Measurements from ENCODE around the gene DDX3X. TPM values are rescaled to one million over a fixed set of nuclear protein-coding genes. Genes with fewer than 3 reads are reported as not detected.

The DDX3X gene
- total and polyA plus RNA-seq, 7 experiments from 2014 or later = 209 to 790 (median 295) TPM

GRCh38 chrX:41350150-41350975 lies 16.4 kb downstream of the DDX3X start:
- ATAC-seq = peak; percentile 41
- intact Hi-C loops (cut with micrococcal nuclease) = loop anchor here (1.0 to 5.0 kb wide), 5 partner anchors 8 to 92 kb away; no protein-coding TSS in a partner anchor
- Histone ChIP-seq H3K27me3 (ENCODE audit: control insufficient read depth in 2 of 2, insufficient read depth in 2 of 2, low read length in 2 of 2) (no peaks in the 10 kb centered on the region), H3K36me3 (ENCODE audit: control insufficient read depth in 2 of 3, insufficient read depth in 3 of 3, low read length in 3 of 3) (peaks cover 25 to 34% (median 27%) of the 10 kb centered on the region in 3 experiments), H3K4me3 (ENCODE audit: low read length) (no peak overlapping the region), H3K4me1 (ENCODE audit: control insufficient read depth in 2 of 2, insufficient read depth in 2 of 2, low read length in 2 of 2) (peaks cover 0 to 11% of the 10 kb centered on the region in 2 donors), H3K9me3 (ENCODE audit: control insufficient read depth in 2 of 3, low read length in 3 of 3) (no peaks in the 10 kb centered on the region), H3K27ac (ENCODE audit: low read depth, low read length) (no peak overlapping the region)
- Mint-ChIP-seq H3K27me3 (no peaks in the 10 kb centered on the region), H3K9me3 (peaks cover 0 to 14% (median 0%) of the 10 kb centered on the region in 11 donors), H3K4me3 (peak overlapping the region in 1 of 10 donors; percentile 8), H3K27ac (peak overlapping the region in 8 of 9 donors; percentile 9 to 86 (median 52)), H3K36me3 (peaks cover 0 to 38% (median 11%) of the 10 kb centered on the region in 5 donors), H3K4me1 (peaks cover 5 to 57% (median 37%) of the 10 kb centered on the region in 7 donors)
- peak in 2 of 9 donors; percentile 13 to 29 for DNase-seq
- POLR2A ChIA-PET = interaction anchor here (1.0 to 5.5 kb wide), 2 partner anchors 12 to 72 kb away, joined by 3 to 37 read pairs; no protein-coding TSS in a partner anchor
- CTCF ChIA-PET = no interaction called here

- no peak overlapping the region for H3K4me3 ChIP-seq (ENCODE audit: low read length)
- H3K9me3 ChIP-seq (ENCODE audit: control insufficient read depth in 2 of 3, low read length in 3 of 3) = no peaks in the 10 kb centered on the region
- peaks cover 5 to 56% (median 37%) of the 10 kb centered on the region in 7 donors for H3K4me1 Mint-ChIP-seq
- H3K27me3 Mint-ChIP-seq = no peaks in the 10 kb centered on the region
- DNase-seq (no peak), ATAC-seq (peak; percentile 45)
- peaks cover 0 to 34% (median 10%) of the 10 kb centered on the region in 5 donors for H3K36me3 Mint-ChIP-seq
- H3K27ac Mint-ChIP-seq = peak overlapping the region in 8 of 9 donors; percentile 44 to 93 (median 74)
- ChIA-PET CTCF (no interaction called here), POLR2A (interaction anchor here (5.5 kb wide), 1 partner anchor 13 kb away, joined by 37 read pairs; no protein-coding TSS in a partner anchor)
- H3K36me3 ChIP-seq (ENCODE audit: control insufficient read depth in 2 of 3, insufficient read depth in 3 of 3, low read length in 3 of 3) = peaks cover 18 to 27% (median 20%) of the 10 kb centered on the region in 3 experiments
- no peaks in the 10 kb centered on the region for H3K27me3 ChIP-seq (ENCODE audit: control insufficient read depth in 2 of 2, insufficient read depth in 2 of 2, low read length in 2 of 2)
- peaks cover 0 to 14% (median 0%) of the 10 kb centered on the region in 11 donors for H3K9me3 Mint-ChIP-seq
- peak overlapping the region in 3 of 10 donors; percentile 2 to 11 (median 8) for H3K4me3 Mint-ChIP-seq
- no peak overlapping the region for H3K27ac ChIP-seq (ENCODE audit: low read depth, low read length)
- H3K4me1 ChIP-seq (ENCODE audit: control insufficient read depth in 2 of 2, insufficient read depth in 2 of 2, low read length in 2 of 2) = peaks cover 0 to 11% of the 10 kb centered on the region in 2 donors
- intact Hi-C loops (cut with micrococcal nuclease) = loop anchor here (1.0 to 5.0 kb wide), 6 partner anchors 9 to 91 kb away; no protein-coding TSS in a partner anchor
These were observed 17.1 kb downstream of the DDX3X start for GRCh38 chrX:41350976-41351569.

- peak overlapping the region in 4 of 10 donors; percentile 17 to 47 (median 40) for H3K4me3 Mint-ChIP-seq
- Histone ChIP-seq H3K4me3 (ENCODE audit: low read length) (no peak overlapping the region), H3K4me1 (ENCODE audit: control insufficient read depth in 2 of 2, insufficient read depth in 2 of 2, low read length in 2 of 2) (peaks cover 0 to 11% of the 10 kb centered on the region in 2 donors), H3K9me3 (ENCODE audit: control insufficient read depth in 2 of 3, low read length in 3 of 3) (no peaks in the 10 kb centered on the region), H3K27ac (ENCODE audit: low read depth, low read length) (no peak overlapping the region), H3K27me3 (ENCODE audit: control insufficient read depth in 2 of 2, insufficient read depth in 2 of 2, low read length in 2 of 2) (no peaks in the 10 kb centered on the region), H3K36me3 (ENCODE audit: control insufficient read depth in 2 of 3, insufficient read depth in 3 of 3, low read length in 3 of 3) (peaks cover 11 to 18% (median 12%) of the 10 kb centered on the region in 3 experiments)
- H3K27me3 Mint-ChIP-seq = no peaks in the 10 kb centered on the region
- peak overlapping the region in 8 of 9 donors; percentile 8 to 86 (median 66) for H3K27ac Mint-ChIP-seq
- peaks cover 0 to 10% (median 0%) of the 10 kb centered on the region in 11 donors for H3K9me3 Mint-ChIP-seq
- DNase-seq (no peak), ATAC-seq (peak; percentile 24)
- H3K36me3 Mint-ChIP-seq = peaks cover 0 to 26% (median 7%) of the 10 kb centered on the region in 5 donors
- POLR2A ChIA-PET = interaction anchor here (0.9 to 5.5 kb wide), 2 partner anchors 14 kb away, joined by 3 to 37 read pairs; no protein-coding TSS in a partner anchor
- H3K4me1 Mint-ChIP-seq = peaks cover 4 to 53% (median 31%) of the 10 kb centered on the region in 7 donors
- intact Hi-C loops (cut with micrococcal nuclease) = loop anchor here (1.0 to 5.0 kb wide), 4 partner anchors 14 to 90 kb away; no protein-coding TSS in a partner anchor
- CTCF ChIA-PET = no interaction called here
These were observed 18.0 kb downstream of the DDX3X start for GRCh38 chrX:41351923-41352322.

- no peaks in the 10 kb centered on the region for H3K27me3 ChIP-seq (ENCODE audit: control insufficient read depth in 2 of 2, insufficient read depth in 2 of 2, low read length in 2 of 2)
- H3K4me3 Mint-ChIP-seq = peak overlapping the region in 5 of 10 donors; percentile 17 to 48 (median 40)
- ATAC-seq (peak; percentile 33), DNase-seq (no peak)
- H3K27me3 Mint-ChIP-seq = no peaks in the 10 kb centered on the region
- no peak overlapping the region for H3K27ac ChIP-seq (ENCODE audit: low read depth, low read length)
- H3K27ac Mint-ChIP-seq = peak overlapping the region in 7 of 9 donors; percentile 7 to 86 (median 38)
- H3K4me3 ChIP-seq (ENCODE audit: low read length) = no peak overlapping the region
- intact Hi-C loops (cut with micrococcal nuclease) = loop anchor here (5.0 kb wide), 3 partner anchors 70 to 90 kb away; no protein-coding TSS in a partner anchor
- H3K9me3 Mint-ChIP-seq = peaks cover 0 to 7% (median 0%) of the 10 kb centered on the region in 11 donors
- peaks cover 7 to 14% (median 10%) of the 10 kb centered on the region in 3 experiments for H3K36me3 ChIP-seq (ENCODE audit: control insufficient read depth in 2 of 3, insufficient read depth in 3 of 3, low read length in 3 of 3)
- H3K36me3 Mint-ChIP-seq = peaks cover 0 to 21% (median 4%) of the 10 kb centered on the region in 5 donors
- POLR2A ChIA-PET = interaction anchor here (0.9 kb wide), 1 partner anchor 14 kb away, joined by 3 read pairs; no protein-coding TSS in a partner anchor
- H3K4me1 ChIP-seq (ENCODE audit: control insufficient read depth in 2 of 2, insufficient read depth in 2 of 2, low read length in 2 of 2) = peaks cover 0 to 11% of the 10 kb centered on the region in 2 donors
- CTCF ChIA-PET = no interaction called here
- no peaks in the 10 kb centered on the region for H3K9me3 ChIP-seq (ENCODE audit: control insufficient read depth in 2 of 3, low read length in 3 of 3)
- H3K4me1 Mint-ChIP-seq = peaks cover 0 to 49% (median 28%) of the 10 kb centered on the region in 7 donors
These were observed 18.4 kb downstream of the DDX3X start for GRCh38 chrX:41352329-41352838.

- Mint-ChIP-seq H3K27ac (peak overlapping the region in 2 of 9 donors; percentile 42 to 43), H3K36me3 (peaks cover 0 to 6% (median 4%) of the 10 kb centered on the region in 5 donors), H3K9me3 (peaks cover 0 to 7% (median 0%) of the 10 kb centered on the region in 11 donors), H3K27me3 (no peaks in the 10 kb centered on the region), H3K4me3 (no peak overlapping the region), H3K4me1 (peaks cover 0 to 42% (median 27%) of the 10 kb centered on the region in 7 donors)
- ATAC-seq (no peak), DNase-seq (no peak)
- POLR2A ChIA-PET = no interaction called here
- H3K36me3 ChIP-seq (ENCODE audit: control insufficient read depth in 2 of 3, insufficient read depth in 3 of 3, low read length in 3 of 3) = no peaks in the 10 kb centered on the region
- H3K9me3 ChIP-seq (ENCODE audit: control insufficient read depth in 2 of 3, low read length in 3 of 3) = no peaks in the 10 kb centered on the region
- H3K4me3 ChIP-seq (ENCODE audit: low read length) = no peak overlapping the region
- H3K27me3 ChIP-seq (ENCODE audit: control insufficient read depth in 2 of 2, insufficient read depth in 2 of 2, low read length in 2 of 2) = no peaks in the 10 kb centered on the region
- CTCF ChIA-PET = no interaction called here
- H3K27ac ChIP-seq (ENCODE audit: low read depth, low read length) = no peak overlapping the region
- intact Hi-C loops (cut with micrococcal nuclease) = loop anchor here (5.0 kb wide), 3 partner anchors 68 to 88 kb away; no protein-coding TSS in a partner anchor
- peaks cover 0 to 11% of the 10 kb centered on the region in 2 donors for H3K4me1 ChIP-seq (ENCODE audit: control insufficient read depth in 2 of 2, insufficient read depth in 2 of 2, low read length in 2 of 2)
These were observed 20.0 kb downstream of the DDX3X start for GRCh38 chrX:41353985-41354384.

- Histone ChIP-seq H3K9me3 (ENCODE audit: control insufficient read depth in 2 of 3, low read length in 3 of 3) (no peaks in the 10 kb centered on the region), H3K27ac (ENCODE audit: low read depth, low read length) (no peak overlapping the region), H3K36me3 (ENCODE audit: control insufficient read depth in 2 of 3, insufficient read depth in 3 of 3, low read length in 3 of 3) (no peaks in the 10 kb centered on the region), H3K4me3 (ENCODE audit: low read length) (no peak overlapping the region), H3K4me1 (ENCODE audit: control insufficient read depth in 2 of 2, insufficient read depth in 2 of 2, low read length in 2 of 2) (no peaks in the 10 kb centered on the region), H3K27me3 (ENCODE audit: control insufficient read depth in 2 of 2, insufficient read depth in 2 of 2, low read length in 2 of 2) (no peaks in the 10 kb centered on the region)
- peaks cover 0 to 6% (median 0%) of the 10 kb centered on the region in 5 donors for H3K36me3 Mint-ChIP-seq
- no peak overlapping the region for H3K4me3 Mint-ChIP-seq
- DNase-seq = no peak
- no peak for ATAC-seq
- POLR2A ChIA-PET = no interaction called here
- H3K27me3 Mint-ChIP-seq = no peaks in the 10 kb centered on the region
- H3K4me1 Mint-ChIP-seq = peaks cover 0 to 6% (median 0%) of the 10 kb centered on the region in 7 donors
- intact Hi-C loops (cut with micrococcal nuclease) = no loop called here
- CTCF ChIA-PET = interaction anchor here (0.6 kb wide), 1 partner anchor 92 kb away, joined by 3 read pairs; no protein-coding TSS in a partner anchor
- no peak overlapping the region for H3K27ac Mint-ChIP-seq
- H3K9me3 Mint-ChIP-seq = peaks cover 0 to 2% (median 0%) of the 10 kb centered on the region in 11 donors
These were observed 35.2 kb downstream of the DDX3X start for GRCh38 chrX:41369152-41369551.
